ENCODE measurements around the gene SH3BP1.
A peak's percentile ranks its signal among the peaks of the same experiment; 100 is the strongest.
"Not testable (repeated sequence)": the region's sequence is repeated elsewhere in the genome, so short reads cannot be mapped to it uniquely, and the experiment has no call there.

SH3BP1 gene

GRCh38 chr22:37686002-37686982 lies 46.8 kb downstream of the SH3BP1 start, which contains the start of gene NOL12:
Gene NOL12 (plus strand): TSS chr22:37686343. CDS start chr22:37686393, 50 bp downstream.
- ATAC-seq, result peak; percentile 93
- peaks cover 38% of the 10 kb centered on the region for H3K36me3 Mint-ChIP-seq
- peaks cover 37% of the 10 kb centered on the region for H3K4me1 Mint-ChIP-seq
- no peaks in the 10 kb centered on the region for H3K9me3 Mint-ChIP-seq
- DNase-seq (ENCODE audit: low spot score in 2 of 2), result peak; percentile 76 to 92
- H3K4me3 Mint-ChIP-seq, result peak within 1 kb of the TSS; percentile 92
- H3K27ac Mint-ChIP-seq, result peak within 1 kb of the TSS; percentile 95

- ATAC-seq, result no peak
- Mint-ChIP-seq H3K9me3 (no peaks in the 10 kb centered on the region), H3K27ac (no peak overlapping the region), H3K4me1 (peaks cover 31% of the 10 kb centered on the region), H3K36me3 (peaks cover 70% of the 10 kb centered on the region), H3K4me3 (no peak overlapping the region)
- DNase-seq (ENCODE audit: low spot score in 2 of 2), result no peak
Measured at GRCh38 chr22:37690407-37690806, 50.9 kb downstream of the SH3BP1 start.

GRCh38 chr22:37690901-37691504 lies 51.5 kb downstream of the SH3BP1 start:
- ATAC-seq (no peak), DNase-seq (ENCODE audit: low spot score in 2 of 2) (no peak)
- Mint-ChIP-seq H3K36me3 (peaks cover 76% of the 10 kb centered on the region), H3K9me3 (no peaks in the 10 kb centered on the region), H3K4me3 (no peak overlapping the region), H3K27ac (no peak overlapping the region), H3K4me1 (peaks cover 32% of the 10 kb centered on the region)

GRCh38 chr22:37692627-37693285 lies 53.3 kb downstream of the SH3BP1 start:
- Mint-ChIP-seq H3K4me1 (peaks cover 30% of the 10 kb centered on the region), H3K27ac (no peak overlapping the region), H3K9me3 (no peaks in the 10 kb centered on the region), H3K4me3 (no peak overlapping the region), H3K36me3 (peaks cover 82% of the 10 kb centered on the region)
- no peak for ATAC-seq
- no peak for DNase-seq (ENCODE audit: low spot score in 2 of 2)

GRCh38 chr22:37694131-37694530 lies 54.7 kb downstream of the SH3BP1 start:
- H3K36me3 Mint-ChIP-seq, result peaks cover 68% of the 10 kb centered on the region
- not testable (repeated sequence) for DNase-seq (ENCODE audit: low spot score in 2 of 2); ATAC-seq; H3K27ac Mint-ChIP-seq; H3K4me3 Mint-ChIP-seq; H3K9me3 Mint-ChIP-seq
- peaks cover 19% of the 10 kb centered on the region for H3K4me1 Mint-ChIP-seq

GRCh38 chr22:37696260-37696656 lies 56.8 kb downstream of the SH3BP1 start:
- Mint-ChIP-seq H3K27ac (peak overlapping the region; percentile 58), H3K36me3 (peaks cover 59% of the 10 kb centered on the region), H3K4me1 (peaks cover 19% of the 10 kb centered on the region), H3K4me3 (peak overlapping the region; percentile 80)
- not testable (repeated sequence) for DNase-seq (ENCODE audit: low spot score in 2 of 2); H3K9me3 Mint-ChIP-seq; ATAC-seq

- no peaks in the 10 kb centered on the region for H3K9me3 Mint-ChIP-seq
- peak within 1 kb of the TSS; percentile 80 for H3K4me3 Mint-ChIP-seq
- H3K27ac Mint-ChIP-seq, result peak within 1 kb of the TSS; percentile 76
- ATAC-seq (peak; percentile 99), DNase-seq (ENCODE audit: low spot score in 2 of 2) (peak; percentile 55 to 75)
- peaks cover 19% of the 10 kb centered on the region for H3K4me1 Mint-ChIP-seq
- H3K36me3 Mint-ChIP-seq, result peaks cover 52% of the 10 kb centered on the region
Measured at GRCh38 chr22:37696657-37697537, 57.4 kb downstream of the SH3BP1 start, which contains the start of gene TRIOBP. Gene TRIOBP (plus strand): TSS chr22:37697048. CDS start chr22:37701366, 4,318 bp downstream.

- peaks cover 19% of the 10 kb centered on the region for H3K4me1 Mint-ChIP-seq
- no peaks in the 10 kb centered on the region for H3K9me3 Mint-ChIP-seq
- peaks cover 47% of the 10 kb centered on the region for H3K36me3 Mint-ChIP-seq
- DNase-seq (ENCODE audit: low spot score in 2 of 2) (no peak), ATAC-seq (no peak)
- H3K27ac Mint-ChIP-seq, result no peak overlapping the region
- H3K4me3 Mint-ChIP-seq, result peak overlapping the region; percentile 80
Measured at GRCh38 chr22:37697538-37697835, 58.0 kb downstream of the SH3BP1 start.

- ATAC-seq, result no peak
- H3K4me1 Mint-ChIP-seq, result peaks cover 11% of the 10 kb centered on the region
- DNase-seq (ENCODE audit: low spot score in 2 of 2), result no peak
- H3K9me3 Mint-ChIP-seq, result no peaks in the 10 kb centered on the region
- no peak overlapping the region for H3K4me3 Mint-ChIP-seq
- peaks cover 26% of the 10 kb centered on the region for H3K36me3 Mint-ChIP-seq
- no peak overlapping the region for H3K27ac Mint-ChIP-seq
Measured at GRCh38 chr22:37701141-37701786, 61.8 kb downstream of the SH3BP1 start.

GRCh38 chr22:37703906-37704305 lies 64.4 kb downstream of the SH3BP1 start:
- Mint-ChIP-seq H3K4me3 (no peak overlapping the region), H3K4me1 (no peaks in the 10 kb centered on the region), H3K36me3 (peaks cover 23% of the 10 kb centered on the region), H3K27ac (no peak overlapping the region), H3K9me3 (no peaks in the 10 kb centered on the region)
- no peak for DNase-seq (ENCODE audit: low spot score in 2 of 2)
- ATAC-seq, result no peak

- ATAC-seq, result no peak
- Mint-ChIP-seq H3K27ac (no peak overlapping the region), H3K9me3 (no peaks in the 10 kb centered on the region)
Measured at GRCh38 chr22:37704645-37705044, 65.2 kb downstream of the SH3BP1 start.

GRCh38 chr22:37705205-37705604 lies 65.7 kb downstream of the SH3BP1 start:
- H3K4me1 Mint-ChIP-seq, result peaks cover 4% of the 10 kb centered on the region
- peaks cover 22% of the 10 kb centered on the region for H3K36me3 Mint-ChIP-seq
- peak overlapping the region; percentile 76 for H3K27ac Mint-ChIP-seq
- no peaks in the 10 kb centered on the region for H3K9me3 Mint-ChIP-seq
- ATAC-seq (no peak), DNase-seq (ENCODE audit: low spot score in 2 of 2) (no peak)
- H3K4me3 Mint-ChIP-seq, result no peak overlapping the region

More at GRCh38 chr22:37704645-37705044, 65.2 kb downstream of the SH3BP1 start:
- no peaks in the 10 kb centered on the region for H3K4me1 Mint-ChIP-seq
- no peak overlapping the region for H3K4me3 Mint-ChIP-seq
- no peak for DNase-seq (ENCODE audit: low spot score in 2 of 2)
- peaks cover 23% of the 10 kb centered on the region for H3K36me3 Mint-ChIP-seq

Measured in stimulated activated effector memory CD8-positive, alpha-beta T cell treated with anti-CD3 and anti-CD28 coated beads, Interleukin-12 subunit alpha, Interleukin-12 subunit beta, amount 100 ng/mL, for 72 hours (primary cell).